HG03469 (cell line): ENCODE measurements around the gene SLC22A13.

Experiments
- ATAC-seq: cut with Tn5 transposase; IDR thresholded peaks from one replicate; pipeline ENCODE4 v1.9.1; 2021; ENCODE audit warnings: mild to moderate bottlenecking, moderate library complexity, moderate number of reproducible peaks; ENCODE audit not compliant: unreplicated experiment

The SLC22A13 gene

GRCh38 chr3:38325256-38325655, 59.6 kb downstream of the SLC22A13 start:
- no peak for ATAC-seq

GRCh38 chr3:38327335-38328009, 61.9 kb downstream of the SLC22A13 start:
- ATAC-seq, result no peak
